ENCODE data around the gene WARS2.

Gene WARS2

GRCh38 chr1:118997225-118997624 is 143.2 kb downstream of the WARS2 start:
- DNase-seq (ENCODE audit: low spot score) = no peak

DNA sequence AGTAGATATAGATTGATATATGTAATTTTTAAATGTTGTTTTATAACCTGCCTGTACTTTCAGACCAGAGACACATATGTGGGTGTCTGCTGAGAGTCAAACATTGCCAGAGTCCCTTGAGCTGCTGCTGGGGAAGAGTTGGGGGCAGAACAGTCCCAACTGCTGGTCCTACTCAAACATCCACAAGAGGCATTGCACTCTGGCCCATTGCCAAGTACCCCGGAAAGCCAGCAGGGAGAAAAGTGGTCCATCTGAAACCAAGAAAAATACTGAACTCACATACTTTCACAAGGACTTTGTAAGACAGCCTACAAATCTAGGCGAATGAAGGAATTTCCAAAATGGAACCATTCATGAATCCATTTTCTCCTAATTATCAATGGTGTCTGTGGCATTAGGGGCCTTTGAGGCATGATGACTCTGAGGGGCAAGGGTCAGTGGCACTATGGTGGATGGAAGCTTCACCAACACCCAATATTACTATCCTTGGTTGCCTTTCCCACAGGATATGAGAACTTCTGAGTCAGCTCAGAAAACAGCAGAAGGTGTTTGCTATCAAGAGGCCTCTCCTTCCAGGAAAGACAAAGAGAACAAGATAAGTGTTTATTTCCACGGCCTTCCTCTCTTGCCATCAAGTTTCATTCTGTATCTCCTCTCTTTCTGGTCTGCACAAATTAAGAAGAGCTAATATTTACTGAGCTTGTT is 145.0 kb downstream of the WARS2 start:
- no peak for DNase-seq (ENCODE audit: low spot score)

GRCh38 chr1:118993700-118994026 is 146.8 kb downstream of the WARS2 start:
- no peak for DNase-seq (ENCODE audit: low spot score)

- no peak for DNase-seq (ENCODE audit: low spot score)
Observed at GRCh38 chr1:118992868-118993699, 147.4 kb downstream of the WARS2 start.

- DNase-seq (ENCODE audit: low spot score) = no peak
Observed at GRCh38 chr1:118992237-118992825, 148.1 kb downstream of the WARS2 start.

DNA sequence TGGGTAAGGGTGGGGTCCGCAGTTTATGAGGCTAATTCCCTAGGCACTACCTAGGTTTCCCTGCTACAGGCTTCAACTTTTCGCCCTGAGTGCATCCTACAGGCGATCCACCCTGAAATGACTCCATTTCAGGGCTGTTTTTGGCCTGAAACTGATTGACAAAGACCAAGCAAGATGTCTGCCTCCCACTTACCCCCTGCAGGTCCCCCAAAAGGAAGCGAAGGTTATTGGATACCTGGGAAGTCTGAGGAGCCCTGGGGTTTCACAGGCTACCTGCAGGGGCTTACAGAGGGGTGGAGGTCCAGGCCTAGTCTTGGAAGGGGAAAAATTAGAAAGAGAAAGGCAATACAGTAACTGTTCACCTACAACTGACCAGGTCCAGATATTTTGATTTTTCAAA is 149.0 kb downstream of the WARS2 start:
- DNase-seq (ENCODE audit: low spot score) = no peak

- no peak for DNase-seq (ENCODE audit: low spot score)
Observed at GRCh38 chr1:118990513-118991152, 149.8 kb downstream of the WARS2 start.

GRCh38 chr1:118989878-118990378 is 150.5 kb downstream of the WARS2 start:
- no peak for DNase-seq (ENCODE audit: low spot score)

GRCh38 chr1:118989006-118989815 is 151.2 kb downstream of the WARS2 start:
- no peak for DNase-seq (ENCODE audit: low spot score)

DNA sequence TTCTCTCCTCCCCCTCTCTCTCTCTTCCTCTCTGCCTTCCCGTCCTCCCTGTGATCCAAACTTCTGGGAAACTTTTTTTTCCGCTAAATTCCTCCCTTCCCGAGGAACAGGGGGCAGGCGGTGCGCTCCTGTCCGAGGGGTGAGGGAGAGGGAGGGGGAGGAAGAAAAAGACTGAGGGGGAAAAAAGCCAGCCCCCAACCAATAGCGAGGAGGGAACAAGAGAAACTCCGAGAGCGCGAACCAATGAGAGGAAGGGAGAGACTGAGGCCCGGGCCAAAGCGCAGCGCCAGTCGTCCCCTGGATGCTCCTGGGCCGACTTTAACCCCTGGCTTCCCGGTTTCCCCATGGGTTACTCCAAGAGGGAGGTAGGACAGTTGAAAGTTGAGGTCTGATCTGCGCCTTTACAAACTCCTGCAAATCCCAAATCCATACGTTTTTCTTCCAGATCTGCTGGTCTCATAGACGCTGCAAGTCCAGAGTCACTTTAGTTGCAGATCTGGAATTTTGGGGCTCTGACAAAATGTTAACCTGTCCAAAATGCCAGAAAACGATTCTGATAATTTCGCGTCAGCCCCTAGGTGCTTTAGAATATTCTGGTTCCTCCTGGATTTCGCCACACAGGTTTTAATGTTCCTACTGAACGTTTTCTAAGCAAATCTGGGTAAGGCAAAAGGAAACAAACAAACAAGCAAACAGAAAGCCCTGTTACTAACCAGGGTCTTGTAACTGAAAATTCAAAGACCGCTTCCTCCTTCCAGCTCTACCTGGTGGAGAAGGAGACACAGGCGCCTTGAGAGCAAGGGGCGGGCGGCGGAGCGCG is 152.1 kb downstream of the WARS2 start, which contains the start of gene TBX15:
Gene TBX15 (minus strand): TSS at position 158 of the 820 bp plus-strand sequence. CDS start 548 bp downstream, outside the sequence.
- DNase-seq (ENCODE audit: low spot score) = no peak

- no peak for DNase-seq (ENCODE audit: low spot score)
Observed at GRCh38 chr1:118987468-118988185, 152.8 kb downstream of the WARS2 start.

DNA sequence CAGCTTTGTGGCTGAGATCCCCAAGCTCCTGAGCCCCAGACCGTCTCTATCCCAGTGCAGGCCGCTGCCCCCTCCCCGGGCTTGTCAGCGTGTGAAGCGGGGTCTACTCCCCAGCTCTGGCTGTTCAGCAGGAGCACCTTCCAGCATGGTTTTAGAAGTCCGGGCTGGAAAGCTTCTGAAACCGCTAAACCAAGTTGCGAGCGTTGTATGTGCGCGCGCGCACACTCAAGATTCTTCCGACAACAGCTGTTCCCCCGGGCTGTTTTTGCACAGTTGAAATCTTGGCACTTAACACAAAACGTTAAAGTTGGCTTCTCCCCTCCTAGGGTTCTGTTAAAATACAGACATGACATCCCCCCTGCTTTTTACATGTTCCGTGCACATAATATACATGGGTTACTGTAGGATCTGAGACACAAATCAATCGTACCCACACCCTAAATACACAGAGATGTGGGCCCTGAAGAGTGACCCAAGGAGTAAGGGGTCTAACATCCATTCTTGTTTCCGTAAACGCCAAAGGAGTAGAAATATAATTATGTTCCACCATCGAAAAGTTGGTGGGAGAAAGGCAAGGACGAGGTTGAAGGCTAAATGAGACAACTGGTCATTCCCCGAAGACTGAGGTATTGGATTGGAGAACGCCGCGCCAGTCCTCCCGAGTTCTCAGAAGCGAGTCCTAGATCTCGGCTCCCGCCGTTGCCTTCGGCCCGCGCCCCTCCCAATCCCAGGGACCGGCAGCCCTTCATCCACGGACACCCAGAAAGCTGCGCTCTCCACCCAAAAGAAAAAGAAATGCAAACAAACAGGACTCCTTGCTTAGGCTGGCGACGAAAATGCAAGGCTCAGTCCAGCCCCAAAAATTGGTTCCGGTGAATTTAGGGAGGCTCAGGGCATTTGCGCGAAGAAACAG is 153.6 kb downstream of the WARS2 start:
- no peak for DNase-seq (ENCODE audit: low spot score)

GRCh38 chr1:118985640-118986554 is 154.6 kb downstream of the WARS2 start:
- no peak for DNase-seq (ENCODE audit: low spot score)

- DNase-seq (ENCODE audit: low spot score) = no peak
Observed at GRCh38 chr1:118984722-118985639, 155.5 kb downstream of the WARS2 start.

- no peak for DNase-seq (ENCODE audit: low spot score)
Observed at GRCh38 chr1:118984086-118984721, 156.2 kb downstream of the WARS2 start.

DNA sequence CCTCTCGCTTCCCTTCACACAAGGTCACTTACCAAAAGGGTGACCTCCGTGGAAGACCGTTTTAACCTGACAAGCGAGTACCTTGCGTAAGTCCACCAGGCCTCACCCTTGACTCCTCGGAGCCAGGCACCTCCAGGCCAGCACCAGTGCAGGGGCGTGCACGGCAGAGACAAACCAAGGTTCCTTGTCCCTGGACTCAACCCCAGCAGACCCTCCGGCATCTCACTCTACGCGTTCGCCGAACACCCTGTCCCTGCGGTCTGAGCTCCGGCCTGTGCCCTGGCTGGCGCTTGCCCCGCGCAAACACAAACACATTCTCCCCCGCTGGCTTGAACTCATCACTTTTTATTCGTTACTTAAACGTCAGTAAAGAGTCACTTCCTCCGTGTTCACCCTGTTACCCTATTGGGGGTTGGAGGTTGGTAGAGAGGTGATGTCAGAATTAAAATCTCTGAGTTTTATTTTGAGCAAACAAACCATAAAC is 156.9 kb downstream of the WARS2 start:
- no peak for DNase-seq (ENCODE audit: low spot score)
